OCI-LY3 (cell line): Measurements from ENCODE around the gene BORCS8.

Experiments used
- H2AFZ ChIP-seq: fragments of 200-600, 300-600 bp; shearing (Covaris generic); 2 replicates; pipeline ENCODE4 v1.6.0; 2014; ENCODE audit warnings: antibody characterized with exemption, low read depth, low read length
- H3K27ac ChIP-seq: fragments of 200-600, 300-600 bp; sonication (generic); 2 replicates; pipeline ENCODE4 v1.5.1; 2014; ENCODE audit warnings: mild to moderate bottlenecking, low read length, moderate library complexity, mixed read lengths
- H3K27me3 ChIP-seq: fragments of 200-600, 300-600 bp; sonication (generic); 2 replicates; pipeline ENCODE4 v1.6.1; 2014; ENCODE audit warnings: low read depth, low read length, mixed read lengths
- H3K36me3 ChIP-seq: fragments of 200-600, 300-600 bp; sonication (generic); replicated peaks from 2 replicates; pipeline ENCODE3; 2014; ENCODE audit warnings: low read depth, low read length, mixed read lengths
- H3K4me1 ChIP-seq: fragments of 300-600, 200-600 bp; sonication (generic); 2 replicates; pipeline ENCODE4 v1.6.1; 2014; ENCODE audit warnings: low read length, mixed read lengths
- H3K4me2 ChIP-seq: fragments of 200-600, 300-600 bp; sonication (generic); 2 replicates; pipeline ENCODE4 v1.6.1; 2014; ENCODE audit warnings: low read length, mixed read lengths
- H3K4me3 ChIP-seq: fragments of 300-600, 200-600 bp; sonication (generic); 2 replicates; pipeline ENCODE4 v1.5.1; 2014; ENCODE audit warnings: antibody characterized with exemption, mild to moderate bottlenecking, low read length, moderate library complexity
- H3K79me2 ChIP-seq: fragments of 300-600, 200-600 bp; shearing (Covaris generic); 2 replicates; pipeline ENCODE4 v1.6.1; 2014; ENCODE audit warnings: mild to moderate bottlenecking, low read length, mixed read lengths
- H3K9ac ChIP-seq: fragments of 300-600, 200-600 bp; shearing (Covaris generic); 2 replicates; pipeline ENCODE4 v1.6.0; 2014; ENCODE audit warnings: mild to moderate bottlenecking, low read length, moderate library complexity
- H3K9me3 ChIP-seq: fragments of 200-600, 300-600 bp; shearing (Covaris generic); 2 replicates; pipeline ENCODE4 v1.6.1; 2014; ENCODE audit warnings: low read length, mixed read lengths; ENCODE audit not compliant: insufficient read depth
- H4K20me1 ChIP-seq: fragments of 200-600, 300-600 bp; sonication (generic); 2 replicates; pipeline ENCODE4 v1.6.1; 2016; ENCODE audit warnings: low read length, mixed read lengths; ENCODE audit not compliant: insufficient read depth
- EZH2phosphoT487 ChIP-seq: fragments of 200-600 bp; shearing (Covaris generic); IDR thresholded peaks from 2 replicates; pipeline ENCODE4 v1.6.1; 2018; ENCODE audit warnings: antibody characterized with exemption, mixed run types, low read depth
- TF ChIP-seq, protein P1 (sequence below): fragments of 200-600, 300-600 bp; sonication (generic); IDR thresholded peaks from 2 replicates; pipeline ENCODE4 v1.5.1; 2014; ENCODE audit warnings: antibody characterized with exemption, low read length, low read depth

Gene BORCS8

DNA sequence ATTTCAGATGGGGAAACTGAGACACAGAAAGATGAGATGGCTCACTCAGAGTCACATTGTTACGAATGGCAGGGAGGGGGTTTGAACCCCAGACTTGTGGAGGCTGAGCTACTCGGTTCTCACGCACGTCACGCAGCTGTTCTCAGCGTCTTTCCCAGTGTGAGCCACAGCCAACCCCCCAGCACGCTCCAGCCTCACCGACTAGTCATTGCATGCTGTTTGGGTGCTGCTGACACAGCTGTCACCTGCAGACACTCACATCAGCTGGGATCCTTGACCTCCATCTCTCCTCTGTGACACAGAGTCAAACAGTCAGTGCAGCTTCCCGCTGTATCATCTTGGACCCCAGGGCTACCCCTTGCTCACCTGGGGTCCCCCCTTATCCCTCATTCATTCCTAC lies 17.4 kb upstream of the BORCS8 start:
- no peak overlapping the region for H3K4me2 ChIP-seq
- H3K27ac ChIP-seq = no peak overlapping the region
- H3K27me3 ChIP-seq = peaks cover 10% of the 10 kb centered on the region
- H2AFZ ChIP-seq = no peak overlapping the region
- no peak overlapping the region for H3K9ac ChIP-seq
- H3K79me2 ChIP-seq = no peaks in the 10 kb centered on the region
- H3K36me3 ChIP-seq = no peaks in the 10 kb centered on the region
- no peak for TF ChIP-seq EZH2phosphoT487
- TF ChIP-seq, protein P1, sequence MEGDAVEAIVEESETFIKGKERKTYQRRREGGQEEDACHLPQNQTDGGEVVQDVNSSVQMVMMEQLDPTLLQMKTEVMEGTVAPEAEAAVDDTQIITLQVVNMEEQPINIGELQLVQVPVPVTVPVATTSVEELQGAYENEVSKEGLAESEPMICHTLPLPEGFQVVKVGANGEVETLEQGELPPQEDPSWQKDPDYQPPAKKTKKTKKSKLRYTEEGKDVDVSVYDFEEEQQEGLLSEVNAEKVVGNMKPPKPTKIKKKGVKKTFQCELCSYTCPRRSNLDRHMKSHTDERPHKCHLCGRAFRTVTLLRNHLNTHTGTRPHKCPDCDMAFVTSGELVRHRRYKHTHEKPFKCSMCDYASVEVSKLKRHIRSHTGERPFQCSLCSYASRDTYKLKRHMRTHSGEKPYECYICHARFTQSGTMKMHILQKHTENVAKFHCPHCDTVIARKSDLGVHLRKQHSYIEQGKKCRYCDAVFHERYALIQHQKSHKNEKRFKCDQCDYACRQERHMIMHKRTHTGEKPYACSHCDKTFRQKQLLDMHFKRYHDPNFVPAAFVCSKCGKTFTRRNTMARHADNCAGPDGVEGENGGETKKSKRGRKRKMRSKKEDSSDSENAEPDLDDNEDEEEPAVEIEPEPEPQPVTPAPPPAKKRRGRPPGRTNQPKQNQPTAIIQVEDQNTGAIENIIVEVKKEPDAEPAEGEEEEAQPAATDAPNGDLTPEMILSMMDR = no peak
- peaks cover 5% of the 10 kb centered on the region; the same call in 1 of the 2 replicates for H3K4me1 ChIP-seq
- no peak overlapping the region for H3K4me3 ChIP-seq
- no peaks in the 10 kb centered on the region for H3K9me3 ChIP-seq
- no peaks in the 10 kb centered on the region for H4K20me1 ChIP-seq

DNA sequence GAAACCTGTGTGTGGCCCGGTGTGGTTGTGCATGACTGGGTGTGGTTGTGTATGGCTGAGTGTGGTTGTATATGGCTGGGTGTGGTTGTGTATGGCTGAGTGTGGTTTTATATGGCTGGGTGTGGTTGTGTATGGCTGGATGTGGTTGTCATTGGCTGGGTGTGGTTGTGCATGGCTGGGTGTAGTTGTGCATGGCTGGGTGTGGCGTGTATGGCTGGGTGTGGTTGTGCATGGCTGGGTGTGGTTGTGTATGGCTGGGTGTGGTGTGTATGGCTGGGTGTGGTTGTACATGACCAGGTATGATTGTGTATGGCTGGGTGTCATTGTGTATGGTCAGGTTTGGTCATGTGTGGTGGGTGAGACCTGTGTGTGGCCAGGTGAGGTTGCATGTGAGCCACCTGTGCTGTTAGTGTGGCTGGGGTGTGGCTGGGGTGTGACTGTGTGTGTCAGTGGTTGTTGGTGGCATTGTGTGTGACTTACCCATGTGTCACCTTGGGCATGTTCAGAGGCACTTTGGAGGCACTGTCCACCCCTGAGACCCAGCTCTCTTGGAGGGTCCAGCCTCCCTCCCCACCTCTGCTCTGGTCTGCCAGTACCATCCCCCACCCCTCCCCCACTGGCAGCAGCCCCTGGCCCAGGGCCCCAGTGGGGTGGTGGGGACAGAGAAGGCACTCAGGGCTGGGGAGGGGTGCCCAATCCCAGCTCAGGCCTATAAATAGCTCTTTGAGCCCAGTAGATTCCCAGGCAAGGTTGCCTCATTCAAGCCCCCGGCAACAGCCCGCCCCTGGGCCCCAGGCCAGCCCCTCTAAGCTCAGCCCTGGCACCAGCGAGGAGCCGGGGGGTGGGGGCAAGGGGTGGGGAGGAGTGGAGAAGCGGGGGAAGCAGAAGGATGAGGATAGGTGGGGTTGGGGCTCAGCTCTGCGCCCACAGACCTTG lies 16.0 kb upstream of the BORCS8 start:
- H3K4me1 ChIP-seq = no peaks in the 10 kb centered on the region
- TF ChIP-seq, protein P1 = no peak
- no peak for TF ChIP-seq EZH2phosphoT487
- no peak overlapping the region for H3K4me2 ChIP-seq
- H3K9me3 ChIP-seq = no peaks in the 10 kb centered on the region
- H3K9ac ChIP-seq = no peak overlapping the region
- no peaks in the 10 kb centered on the region for H4K20me1 ChIP-seq
- no peak overlapping the region for H2AFZ ChIP-seq
- H3K27ac ChIP-seq = no peak overlapping the region
- H3K79me2 ChIP-seq = peaks cover 3% of the 10 kb centered on the region
- no peaks in the 10 kb centered on the region for H3K36me3 ChIP-seq
- no peak overlapping the region for H3K4me3 ChIP-seq
- H3K27me3 ChIP-seq = no peaks in the 10 kb centered on the region

DNA sequence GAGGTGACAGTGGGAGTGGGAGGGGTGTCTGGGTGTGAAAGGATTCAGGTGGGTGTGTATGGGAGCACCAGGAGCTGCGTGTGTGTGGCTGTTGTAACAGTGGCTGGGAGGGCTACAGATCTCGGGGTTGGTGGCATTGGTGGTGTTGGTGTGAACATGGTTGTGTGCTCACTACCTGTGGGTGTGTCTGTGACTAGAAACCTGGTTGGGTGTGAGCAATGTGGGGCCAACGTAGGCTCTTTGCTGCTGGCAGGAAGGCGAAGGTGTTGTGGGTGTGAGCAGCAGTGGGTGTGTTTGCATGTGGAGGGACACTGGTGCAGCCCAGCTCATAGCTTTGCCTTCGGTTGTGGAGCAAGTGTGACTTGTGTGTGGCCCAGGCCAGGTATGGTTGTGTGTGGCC lies 15.0 kb upstream of the BORCS8 start:
- peaks cover 8% of the 10 kb centered on the region for H3K36me3 ChIP-seq
- H3K4me2 ChIP-seq = no peak overlapping the region
- H3K4me1 ChIP-seq = peaks cover 6% of the 10 kb centered on the region; the same call in 1 of the 2 replicates
- H3K27me3 ChIP-seq = no peaks in the 10 kb centered on the region
- no peak overlapping the region for H3K4me3 ChIP-seq
- H3K9ac ChIP-seq = no peak overlapping the region
- TF ChIP-seq, protein P1 = no peak
- TF ChIP-seq EZH2phosphoT487 = no peak
- no peak overlapping the region for H2AFZ ChIP-seq
- no peaks in the 10 kb centered on the region for H3K9me3 ChIP-seq
- H3K27ac ChIP-seq = no peak overlapping the region
- H3K79me2 ChIP-seq = peaks cover 12% of the 10 kb centered on the region
- H4K20me1 ChIP-seq = no peaks in the 10 kb centered on the region

DNA sequence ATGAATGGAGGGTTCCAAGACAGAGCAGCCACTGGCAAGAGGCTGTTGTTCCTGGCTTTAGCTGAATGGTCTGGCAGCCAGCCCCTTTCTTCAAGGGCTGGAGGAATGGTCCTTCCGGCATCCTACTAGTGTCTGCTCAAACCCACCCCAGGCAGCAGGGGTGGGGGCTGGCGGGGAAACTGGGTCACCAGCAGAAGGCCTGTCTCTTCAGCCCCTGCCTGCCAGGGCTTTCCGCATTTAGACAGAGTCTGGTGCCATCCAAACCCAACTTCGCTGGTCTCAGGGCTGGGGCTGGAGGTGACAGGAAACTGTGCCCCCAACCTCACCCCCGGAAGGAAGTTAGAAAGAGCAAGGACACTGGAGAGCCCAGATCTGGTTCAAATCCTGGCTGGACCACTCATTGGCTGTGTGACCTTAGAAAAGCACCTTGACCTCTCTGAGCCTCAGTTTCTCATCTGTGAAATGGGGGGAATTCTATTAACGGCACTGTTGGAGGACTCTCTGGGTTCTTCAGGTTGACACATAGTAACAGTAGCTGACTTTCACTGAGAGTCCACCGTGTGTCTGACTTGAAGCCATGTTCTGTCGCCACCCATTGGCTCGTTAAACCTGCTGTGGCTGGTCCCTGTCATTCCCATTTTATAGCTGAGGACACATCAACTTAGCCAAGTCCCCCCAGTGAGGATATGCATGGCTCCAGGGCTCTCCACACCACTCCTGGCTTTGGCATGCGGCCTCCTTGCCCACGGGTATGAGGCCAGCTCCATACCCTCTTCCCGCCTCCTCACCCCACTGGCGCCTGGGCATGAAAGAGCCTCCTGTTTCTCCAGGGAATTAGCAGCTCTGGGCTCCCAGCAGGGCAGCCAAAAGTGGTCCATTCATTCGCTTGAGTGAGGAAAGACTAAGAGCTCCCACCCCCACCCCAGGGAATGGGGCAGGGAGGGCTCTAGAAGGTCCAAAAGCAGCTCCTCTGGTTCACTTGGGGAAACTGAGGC lies 13.8 kb upstream of the BORCS8 start:
- Histone ChIP-seq H3K9ac (no peak overlapping the region), H3K79me2 (peaks cover 16% of the 10 kb centered on the region), H3K9me3 (no peaks in the 10 kb centered on the region), H3K4me3 (no peak overlapping the region), H3K4me2 (no peak overlapping the region), H4K20me1 (no peaks in the 10 kb centered on the region), H2AFZ (no peak overlapping the region), H3K36me3 (peaks cover 17% of the 10 kb centered on the region), H3K4me1 (peaks cover 6% of the 10 kb centered on the region; the same call in 1 of the 2 replicates), H3K27ac (no peak overlapping the region), H3K27me3 (no peaks in the 10 kb centered on the region)
- TF ChIP-seq, protein P1 = no peak
- TF ChIP-seq EZH2phosphoT487 = no peak
